HepG2 (cell line): ENCODE data around the gene EPS8.

ENCODE experiments used
- ESRRA ChIP-seq: sonication (generic); formaldehyde crosslinking; IDR thresholded peaks from 2 replicates; pipeline ENCODE4 v1.5.1; 2020; ENCODE audit warnings: mild to moderate bottlenecking, low read depth, missing genetic modification reagents
- FOXM1 ChIP-seq: sonication (generic); formaldehyde crosslinking; IDR thresholded peaks from 2 replicates; pipeline ENCODE4 v1.5.0; 2020; ENCODE audit warnings: missing genetic modification reagents

- TF ChIP-seq FOXM1 (CRISPR knock-in tag) (no peak), ESRRA (CRISPR knock-in tag) (no peak)
These were observed 205.4 kb downstream of the EPS8 start for GRCh38 chr12:15583804-15584203.
